HuH-7 (cell line): ENCODE measurements around the gene MKKS.
"Not testable (repeated sequence)": the region's sequence is repeated elsewhere in the genome, so short reads cannot be mapped to it uniquely, and the experiment has no call there.

ENCODE experiments used
- DNase-seq: peaks from one replicate; pipeline ENCODE4 v3.0.0; 2011; ENCODE audit warnings: low spot score

The MKKS gene

GRCh38 chr20:10448270-10449156 lies 14.5 kb upstream of the MKKS start:
- DNase-seq, result no peak

- no peak for DNase-seq
Observed at GRCh38 chr20:10447028-10447427, 13.0 kb upstream of the MKKS start.

GRCh38 chr20:10445758-10446157 lies 11.7 kb upstream of the MKKS start:
- DNase-seq, result no peak

GRCh38 chr20:10443936-10444335 lies 9.9 kb upstream of the MKKS start:
- no peak for DNase-seq

- DNase-seq, result no peak
Observed at GRCh38 chr20:10438217-10438616, 4.2 kb upstream of the MKKS start.

- no peak for DNase-seq
Observed at GRCh38 chr20:10436053-10436699, 2.2 kb upstream of the MKKS start.

- DNase-seq, result peak; percentile 75
Observed at GRCh38 chr20:10434832-10435812, 1.1 kb upstream of the MKKS start, which contains the start of gene SLX4IP. Gene SLX4IP (plus strand): TSS chr20:10435305. CDS start chr20:10458205, 22,900 bp downstream.

- peak; percentile 91 for DNase-seq
Observed at GRCh38 chr20:10434467-10434831, 427 bp upstream of the MKKS start.

- no peak for DNase-seq
Observed at GRCh38 chr20:10433014-10433622, 904 bp downstream of the MKKS start.

- DNase-seq, result no peak
Observed at GRCh38 chr20:10432079-10432478, 1.9 kb downstream of the MKKS start.

GRCh38 chr20:10430704-10431103 lies 3.3 kb downstream of the MKKS start:
- no peak for DNase-seq

GRCh38 chr20:10430000-10430466 lies 4.0 kb downstream of the MKKS start:
- DNase-seq, result no peak

- peak; percentile 86 for DNase-seq
Observed at GRCh38 chr20:10429443-10429981, 4.5 kb downstream of the MKKS start.

GRCh38 chr20:10428008-10428407 lies 6.0 kb downstream of the MKKS start:
- no peak for DNase-seq

GRCh38 chr20:10427060-10427692 lies 6.8 kb downstream of the MKKS start:
- DNase-seq, result peak; percentile 44

- DNase-seq, result no peak
Observed at GRCh38 chr20:10423735-10424134, 10.3 kb downstream of the MKKS start.

GRCh38 chr20:10419550-10420133 lies 14.4 kb downstream of the MKKS start:
- DNase-seq, result no peak

GRCh38 chr20:10417218-10417617 lies 16.8 kb downstream of the MKKS start:
- DNase-seq, result not testable (repeated sequence)

- no peak for DNase-seq
Observed at GRCh38 chr20:10415013-10415650, 18.9 kb downstream of the MKKS start.
